Epithelial cell of proximal tubule (primary cell): ENCODE data around the gene ST8SIA1. TPM values are rescaled to one million over a fixed set of nuclear protein-coding genes. Genes with fewer than 3 reads are reported as not detected.
"Not testable (repeated sequence)": the region's sequence is repeated elsewhere in the genome, so short reads cannot be mapped to it uniquely, and the experiment has no call there.

Source experiments
- DNase-seq: peaks from one replicate; pipeline ENCODE4 v3.0.0-alpha.2; 2011; ENCODE audit warnings: low read depth
- H3K4me3 ChIP-seq: 2 replicates; pipeline ENCODE4 v1.5.1; 2011; ENCODE audit warnings: low read depth, mild to moderate bottlenecking, low read length
- CTCF ChIP-seq: conservative IDR thresholded peaks from 2 replicates; pipeline ENCODE4 v1.5.1; 2012; ENCODE audit warnings: low read depth, mild to moderate bottlenecking, low read length
- total RNA-seq: library from RNA; depleted of rRNA; stranded (reverse); fragments of >200 nt; gene quantifications from 2 replicates; pipeline ENCODE4 v1.2.3, GENCODE V29; 2015

The ST8SIA1 gene
- total RNA-seq, 1 donor from 2014 or later, result 1.0 TPM

GRCh38 chr12:22163594-22163993 lies 170.9 kb downstream of the ST8SIA1 start:
- no peak for TF ChIP-seq CTCF

DNA sequence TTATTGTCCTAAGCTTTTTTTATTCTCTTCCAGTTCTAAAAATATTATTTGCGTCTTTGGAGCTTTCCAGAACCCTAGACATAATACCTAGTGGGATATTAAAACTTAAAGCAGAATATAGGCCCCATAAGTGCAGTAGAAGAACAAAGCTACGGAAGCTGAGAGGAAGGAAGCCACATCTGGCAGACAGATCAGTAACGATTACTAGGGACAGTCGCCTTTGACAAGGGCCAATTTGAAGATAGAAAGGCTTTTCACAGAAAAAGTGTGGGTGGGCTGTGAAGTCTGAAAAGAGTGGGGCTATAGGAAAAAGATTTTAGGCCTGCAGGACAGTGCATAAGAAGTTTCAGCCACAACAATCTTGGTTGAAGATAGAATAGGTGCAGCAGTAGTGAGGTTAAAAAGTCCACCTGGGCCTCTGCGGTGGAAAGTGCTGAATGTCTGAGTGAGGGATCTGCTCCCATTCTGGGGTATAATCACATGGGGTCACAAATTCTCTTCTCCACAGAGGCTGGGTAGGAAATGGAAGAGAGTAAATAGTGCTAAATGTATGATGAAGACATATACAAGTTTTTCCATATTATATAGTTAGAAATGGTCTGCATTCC lies 174.0 kb downstream of the ST8SIA1 start:
- no peak overlapping the region for H3K4me3 ChIP-seq
- no peak for DNase-seq
- TF ChIP-seq CTCF, result no peak

More at GRCh38 chr12:22163594-22163993, 170.9 kb downstream of the ST8SIA1 start:
- no peak overlapping the region for H3K4me3 ChIP-seq
- no peak for DNase-seq

DNA sequence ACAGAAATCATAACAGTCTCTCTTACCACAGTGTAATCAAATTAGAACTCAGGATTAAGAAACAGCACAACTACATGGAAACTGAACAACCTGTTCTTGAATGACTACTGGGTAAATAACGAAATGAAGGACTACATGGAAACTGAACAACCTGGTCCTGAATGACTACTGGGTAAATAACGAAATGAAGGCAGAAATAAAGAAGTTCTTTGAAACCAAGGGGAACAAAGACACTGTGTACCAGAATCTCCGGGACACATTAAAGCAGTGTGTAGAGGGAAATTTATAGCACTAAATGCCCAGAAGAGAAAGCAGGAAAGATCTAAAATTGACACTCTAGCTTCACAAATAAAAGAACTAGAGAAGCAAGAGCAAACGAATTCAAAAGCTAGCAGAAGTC lies 185.2 kb downstream of the ST8SIA1 start:
- not testable (repeated sequence) for DNase-seq, H3K4me3 ChIP-seq

DNA sequence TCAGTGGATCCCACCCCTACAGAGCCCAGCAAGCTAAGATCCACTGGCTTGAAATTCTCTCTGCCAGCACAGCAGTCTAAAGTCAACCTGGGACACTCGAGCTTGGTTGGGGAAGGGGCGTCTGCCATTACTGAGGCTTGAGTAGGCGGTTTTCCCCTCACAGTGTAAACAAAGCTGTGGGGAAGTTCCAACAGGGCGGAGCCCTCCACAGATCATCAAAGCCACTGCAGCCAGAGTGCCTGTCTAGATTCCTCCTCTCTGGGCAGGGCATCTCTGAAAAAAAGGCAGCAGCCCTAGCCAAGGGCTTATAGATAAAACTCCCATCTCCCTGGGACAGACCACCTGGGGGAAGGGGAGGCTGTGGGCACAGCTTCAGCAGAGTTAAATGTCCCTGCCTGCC lies 187.8 kb downstream of the ST8SIA1 start:
- not testable (repeated sequence) for DNase-seq

More for the DNA sequence above, 187.8 kb downstream of the ST8SIA1 start:
- H3K4me3 ChIP-seq, result not testable (repeated sequence)

Other genes starting within 250 kb of the ST8SIA1 start
- 14.5 and 15.6 TPM in 2 replicates for gene C2CD5, start 209.8 kb upstream of the ST8SIA1 start, total RNA-seq